Stomach (tissue), 4 donors: ENCODE data around the gene FAM240A.

Experiments
- CTCF ChIP-seq, 7 experiments: fragments of 450-650 bp in 4 of 7; fragments of 200-600 bp in 3 of 7; sonication (generic) in 3 of 7; IDR thresholded peaks; one replicate each; pipeline ENCODE4 v1.5.1; 2016 to 2019; ENCODE audit warnings: antibody characterized with exemption in 7 of 7, control low read depth in 2 of 7, mild to moderate bottlenecking in 1 of 7
- POLR2A ChIP-seq, 4 donors: fragments of 450-650 bp; IDR thresholded peaks; one replicate each; pipeline ENCODE4 v1.6.1; 2016; ENCODE audit warnings: antibody characterized with exemption in 4 of 4, control low read depth in 2 of 4, mild to moderate bottlenecking in 1 of 4, moderate library complexity in 1 of 4
- POLR2AphosphoS5 ChIP-seq, 3 donors: sonication (generic); formaldehyde crosslinking; IDR thresholded peaks; one replicate each; pipeline ENCODE4 v1.6.1; 2016; ENCODE audit warnings: antibody characterized with exemption in 3 of 3

- TF ChIP-seq POLR2A (IDR thresholded peaks at IDR 0.05) (no peak), CTCF (IDR thresholded peaks at IDR 0.05) (no peak), POLR2AphosphoS5 (IDR thresholded peaks at IDR 0.05) (no peak)
Measured at GRCh38 chr3:46662771-46663551, 50.6 kb downstream of the FAM240A start.
